Endothelial cell of umbilical vein (primary cell): ENCODE results near the gene USP40.

Source experiments
- CTCF ChIP-seq, 2 donors: IDR thresholded peaks; 1 replicate in 1 of 2; 2 replicates in 1 of 2; pipeline ENCODE4 v1.5.1; 2011; ENCODE audit warnings: low read length in 2 of 2, mild to moderate bottlenecking in 2 of 2, moderate library complexity in 2 of 2, control low read depth in 1 of 2, inconsistent platforms in 1 of 2, low read depth in 1 of 2; ENCODE audit not compliant: insufficient read depth in 1 of 2; ENCODE audit errors: extremely low read depth in 1 of 2
- FOS ChIP-seq: IDR thresholded peaks from 2 replicates; pipeline ENCODE4 v1.6.1; 2011; ENCODE audit warnings: mild to moderate bottlenecking, low read length, moderate library complexity, borderline replicate concordance; ENCODE audit not compliant: insufficient read depth
- POLR2A ChIP-seq: IDR thresholded peaks from 2 replicates; pipeline ENCODE4 v1.6.1; 2012; ENCODE audit warnings: low read depth, mild to moderate bottlenecking, control low read depth, low read length
- POLR2AphosphoS5 ChIP-seq: IDR thresholded peaks from 2 replicates; pipeline ENCODE4 v1.6.1; 2012; ENCODE audit warnings: low read depth, mild to moderate bottlenecking, control low read depth, low read length, moderate library complexity; ENCODE audit not compliant: insufficient read depth

GRCh38 chr2:233486778-233487552 lies 79.6 kb downstream of the USP40 start:
- TF ChIP-seq POLR2A = peak; percentile 20
- no peak for TF ChIP-seq CTCF (IDR thresholded peaks at IDR 0.05; ENCODE audit: extremely low read depth in 1 of 2, insufficient read depth in 1 of 2, low read depth in 1 of 2, low read length in 2 of 2)
- peak; percentile 83 for TF ChIP-seq FOS
- peak; percentile 29 for TF ChIP-seq POLR2AphosphoS5
